Activated naive CD4-positive, alpha-beta T cell treated with Interleukin-2 at 50 U/mL for 16 hours (primary cell): ENCODE results near the gene SNRPD3.
"Not testable (repeated sequence)": the region's sequence is repeated elsewhere in the genome, so short reads cannot be mapped to it uniquely, and the experiment has no call there.

ENCODE experiments used
- DNase-seq: peaks from one replicate; pipeline ENCODE4 v3.0.0-alpha.2; 2020

Gene SNRPD3

GRCh38 chr22:24535348-24535747 is 20.5 kb upstream of the SNRPD3 start:
- DNase-seq = no peak

DNA sequence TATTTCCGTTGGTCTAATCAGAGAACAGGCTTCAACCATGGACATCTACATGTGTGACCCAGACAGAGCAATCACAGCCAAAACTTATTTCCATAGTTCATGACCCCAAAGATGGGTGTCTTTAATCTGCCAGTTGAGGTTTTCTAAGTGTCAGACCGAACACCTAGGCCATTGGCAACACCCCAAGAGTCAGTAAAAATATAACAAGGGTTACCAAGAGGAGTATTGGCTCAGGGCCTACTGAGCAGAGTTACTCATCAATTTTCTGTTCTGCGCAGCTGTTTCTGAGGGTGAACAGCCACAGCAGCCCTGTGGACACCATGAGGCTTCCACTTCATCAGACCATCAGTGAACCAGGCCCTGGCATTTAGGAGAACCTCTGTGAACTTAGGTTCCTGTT is 19.7 kb upstream of the SNRPD3 start:
- no peak for DNase-seq

DNA sequence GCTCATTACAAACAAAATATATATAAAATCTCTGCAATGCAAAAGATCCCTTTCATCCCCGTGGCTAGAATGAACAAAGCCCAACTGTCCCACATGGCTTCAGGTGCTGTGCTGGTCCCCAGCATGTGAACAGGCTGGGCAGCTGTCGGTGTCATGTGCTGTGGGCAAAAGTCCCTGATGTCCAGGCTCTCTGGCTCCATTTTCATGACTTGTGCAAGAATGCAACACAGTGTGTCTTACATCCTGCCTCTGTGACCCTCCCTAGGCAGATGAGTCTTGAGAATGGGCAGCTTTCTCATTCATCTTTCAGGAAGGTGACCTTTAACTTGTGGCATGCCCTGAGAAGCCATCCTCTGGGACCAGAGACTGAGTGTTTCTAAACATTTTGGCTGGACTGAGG is 15.3 kb upstream of the SNRPD3 start:
- no peak for DNase-seq

GRCh38 chr22:24541681-24542515 is 13.9 kb upstream of the SNRPD3 start:
- no peak for DNase-seq

DNA sequence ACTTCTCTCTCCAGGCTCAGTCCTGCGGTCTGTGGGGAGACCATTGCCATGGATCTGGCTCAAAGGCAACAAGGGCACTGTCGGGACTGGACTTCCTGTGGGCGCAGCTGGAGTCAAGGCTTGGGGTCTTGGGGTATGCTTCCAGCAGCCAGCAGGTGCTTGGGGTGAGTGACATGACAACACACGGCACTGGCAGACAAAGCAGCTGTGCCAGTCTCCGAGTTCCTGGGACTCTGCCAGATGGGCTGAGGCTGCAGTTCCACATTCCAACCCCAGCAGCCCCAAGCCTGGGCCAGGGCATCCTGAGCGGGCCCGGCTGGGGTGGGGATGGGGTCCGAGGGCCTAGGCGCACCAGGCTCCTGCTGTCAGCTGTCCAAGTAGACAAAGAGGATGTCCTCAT is 13.2 kb upstream of the SNRPD3 start:
- DNase-seq = no peak

GRCh38 chr22:24543185-24543601 is 12.6 kb upstream of the SNRPD3 start:
- no peak for DNase-seq

DNA sequence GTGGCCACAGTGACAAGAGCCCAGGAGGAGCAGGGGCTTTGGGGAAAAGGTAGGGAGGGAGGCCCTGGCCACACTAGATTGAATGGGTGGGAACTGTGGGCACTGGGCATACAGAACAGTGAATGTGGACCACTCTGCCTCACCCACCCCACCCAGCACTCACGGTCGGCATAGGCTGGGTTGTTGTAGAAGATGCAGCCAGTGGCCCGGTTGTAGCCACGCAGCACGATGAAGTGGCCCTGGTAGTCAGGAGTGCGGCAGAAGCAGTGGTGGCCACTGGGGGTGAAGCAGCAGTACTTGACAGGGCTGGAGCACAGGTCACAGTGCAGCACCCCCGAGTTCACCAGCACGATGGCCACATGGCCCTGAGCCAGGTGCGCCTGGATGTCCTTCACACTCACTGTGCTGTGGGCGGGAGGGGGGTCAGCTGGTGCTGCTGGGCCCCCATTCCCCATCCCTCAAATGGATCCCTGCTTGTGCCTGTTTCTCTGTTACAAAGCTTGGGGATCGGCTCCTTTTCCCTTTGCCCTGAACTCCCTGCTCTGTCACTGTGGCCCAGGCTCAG is 12.0 kb upstream of the SNRPD3 start:
- DNase-seq = no peak

- no peak for DNase-seq
Measured at GRCh38 chr22:24548812-24549211, 7.0 kb upstream of the SNRPD3 start.

GRCh38 chr22:24550028-24550901 is 5.5 kb upstream of the SNRPD3 start:
- DNase-seq = no peak

- DNase-seq = no peak
Measured at GRCh38 chr22:24550902-24551435, 4.8 kb upstream of the SNRPD3 start.

GRCh38 chr22:24552503-24553286 is 3.1 kb upstream of the SNRPD3 start:
- not testable (repeated sequence) for DNase-seq

- no peak for DNase-seq
Measured at GRCh38 chr22:24553597-24554312, 2.0 kb upstream of the SNRPD3 start.

- DNase-seq = peak; percentile 36
Measured at GRCh38 chr22:24554313-24555164, 1.3 kb upstream of the SNRPD3 start, which contains the start of gene GUCD1. GUCD1 (minus strand) TSS chr22:24555138; CDS start chr22:24554991, 147 bp downstream.

DNA sequence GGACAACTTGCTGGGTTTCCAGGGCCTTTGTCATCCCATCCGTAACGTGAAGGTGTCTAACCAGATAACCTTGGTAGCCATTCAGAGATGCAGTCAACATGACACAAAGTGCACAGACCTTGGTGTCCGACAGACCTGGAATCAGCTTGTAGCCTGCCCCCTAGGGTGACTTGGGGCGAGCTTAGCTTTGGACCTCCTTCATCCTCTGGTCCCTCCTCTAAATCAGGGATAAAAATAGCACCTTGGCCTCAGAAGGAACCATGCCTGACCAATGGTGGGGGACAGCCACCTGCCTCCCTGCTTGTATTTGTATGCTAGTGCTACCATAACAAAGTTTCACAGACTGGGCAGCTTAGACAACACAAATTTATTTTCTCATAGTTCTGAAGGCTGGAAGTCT is 3.7 kb downstream of the SNRPD3 start:
- DNase-seq = no peak

DNA sequence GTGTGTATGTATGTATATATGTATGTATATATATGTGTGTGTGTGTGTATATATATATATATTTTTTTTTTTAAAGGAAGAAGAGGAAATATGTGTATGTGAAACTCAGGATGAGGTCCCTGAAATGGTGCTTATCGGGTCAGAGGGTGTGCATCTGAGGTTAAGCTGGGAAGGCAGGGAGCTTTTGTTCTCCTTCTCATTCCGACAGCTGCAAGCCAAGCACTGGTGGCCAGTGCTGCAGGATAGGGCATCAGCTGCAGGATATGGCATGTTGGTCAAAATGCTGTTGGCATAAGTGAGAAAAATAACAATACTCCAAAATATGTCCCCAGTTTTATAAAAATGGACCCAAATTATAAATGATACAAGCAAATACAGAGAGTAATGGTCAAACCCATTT is 7.4 kb downstream of the SNRPD3 start:
- no peak for DNase-seq

DNA sequence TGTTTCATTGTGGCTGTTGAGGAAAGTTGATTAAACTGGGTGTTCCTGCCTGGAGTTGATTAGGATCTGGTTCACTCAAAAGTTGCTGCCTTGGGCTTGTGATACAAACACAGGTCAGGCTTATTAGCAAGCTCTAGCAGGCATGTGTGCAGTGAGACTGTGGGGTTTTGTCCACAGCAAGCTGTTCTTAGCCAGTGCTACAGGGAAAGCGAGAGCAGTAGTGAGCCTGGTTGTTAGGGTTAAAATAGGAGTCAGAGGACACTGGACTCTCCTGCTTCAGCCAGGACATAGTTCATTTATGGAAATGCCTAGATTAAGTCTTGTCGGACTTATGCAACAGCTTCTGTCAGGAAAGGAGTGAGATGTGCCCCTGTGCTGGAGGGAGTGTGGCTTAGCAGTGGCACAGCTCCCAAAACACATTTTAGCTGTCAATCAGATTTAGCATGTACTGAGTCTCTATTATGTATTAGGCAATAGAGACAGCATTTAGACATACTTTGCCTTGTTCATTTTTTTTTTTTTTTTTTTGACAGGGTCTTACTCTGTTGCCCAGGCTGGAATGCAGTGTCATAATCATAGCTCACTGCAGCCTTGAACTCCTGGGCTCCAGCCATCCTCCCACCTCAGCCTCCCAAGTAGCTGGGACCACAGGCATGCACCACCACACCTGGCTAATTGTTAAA is 8.7 kb downstream of the SNRPD3 start:
- DNase-seq = no peak

GRCh38 chr22:24565077-24565476 is 9.3 kb downstream of the SNRPD3 start:
- DNase-seq = no peak

DNA sequence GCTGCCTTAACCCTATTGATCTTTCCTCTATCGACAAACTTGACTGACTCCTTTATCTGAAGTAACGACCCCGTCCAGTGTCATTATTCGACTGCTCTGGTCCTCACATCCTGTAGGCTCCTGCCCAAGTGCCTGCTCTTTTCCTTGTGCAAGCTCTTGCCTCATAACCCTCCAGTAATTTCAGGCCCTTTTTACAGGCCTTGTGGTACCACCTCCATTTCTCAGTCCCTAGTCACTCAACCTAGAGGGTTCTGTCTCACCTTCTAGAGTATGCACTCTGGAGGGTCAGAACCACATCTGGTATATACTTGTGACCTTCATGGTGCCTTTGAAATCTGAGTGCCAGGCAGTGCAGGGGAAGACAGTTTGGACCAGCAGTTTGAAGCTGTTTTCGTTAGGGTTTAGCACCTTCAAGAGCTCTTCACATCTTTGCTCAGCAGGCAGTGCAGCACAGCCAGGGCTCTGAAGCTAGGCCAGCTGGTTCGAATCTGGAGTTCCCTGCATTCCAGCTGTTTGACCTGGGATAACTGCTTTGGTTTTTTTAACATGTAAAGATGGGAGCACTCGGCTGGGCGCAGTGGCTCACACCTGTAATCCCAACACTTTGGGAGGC is 11.2 kb downstream of the SNRPD3 start:
- DNase-seq = no peak

GRCh38 chr22:24567668-24568067 is 11.9 kb downstream of the SNRPD3 start:
- no peak for DNase-seq

- no peak for DNase-seq
Measured at GRCh38 chr22:24571266-24571665, 15.5 kb downstream of the SNRPD3 start.
